GM21576 (cell line): Measurements from ENCODE around the gene PRR33.

Experiments used
- ATAC-seq: cut with Tn5 transposase; IDR thresholded peaks from one replicate; pipeline ENCODE4 v1.9.1; 2021; ENCODE audit warnings: mild to moderate bottlenecking, moderate library complexity; ENCODE audit not compliant: unreplicated experiment

The PRR33 gene

GRCh38 chr11:1928470-1928890, 36.8 kb upstream of the PRR33 start:
- ATAC-seq: no peak

GRCh38 chr11:1927848-1928469, 36.3 kb upstream of the PRR33 start:
- no peak for ATAC-seq

- ATAC-seq: no peak
Measured at GRCh38 chr11:1927026-1927847, 35.5 kb upstream of the PRR33 start.

GRCh38 chr11:1926156-1927025, 34.7 kb upstream of the PRR33 start:
- ATAC-seq: no peak

- no peak for ATAC-seq
Measured at GRCh38 chr11:1925373-1926155, 33.9 kb upstream of the PRR33 start.

- no peak for ATAC-seq
Measured at GRCh38 chr11:1924646-1925372, 33.1 kb upstream of the PRR33 start.

- ATAC-seq: no peak
Measured at GRCh38 chr11:1924181-1924580, 32.5 kb upstream of the PRR33 start.

- ATAC-seq: no peak
Measured at GRCh38 chr11:1923201-1923956, 31.7 kb upstream of the PRR33 start.

GRCh38 chr11:1922481-1923081, 30.9 kb upstream of the PRR33 start:
- ATAC-seq: no peak

GRCh38 chr11:1921574-1922141, 30.0 kb upstream of the PRR33 start:
- no peak for ATAC-seq

GRCh38 chr11:1920909-1921573, 29.3 kb upstream of the PRR33 start:
- no peak for ATAC-seq

- no peak for ATAC-seq
Measured at GRCh38 chr11:1920128-1920908, 28.6 kb upstream of the PRR33 start.

- ATAC-seq: no peak
Measured at GRCh38 chr11:1919391-1920127, 27.9 kb upstream of the PRR33 start, which contains the start of gene TNNT3. Gene TNNT3, plus strand, starts transcription at chr11:1919703. Its CDS starts 3,172 bp downstream, at chr11:1922875.

- ATAC-seq: no peak
Measured at GRCh38 chr11:1918436-1919315, 27.0 kb upstream of the PRR33 start.
